Activated CD8-positive, alpha-beta T cell treated with anti-CD3 and anti-CD28 coated beads for 36 hours (primary cell): ENCODE measurements around the gene CCNYL1. TPM values are rescaled to one million over a fixed set of nuclear protein-coding genes. Genes with fewer than 3 reads are reported as not detected.
"Not testable (repeated sequence)": the region's sequence is repeated elsewhere in the genome, so short reads cannot be mapped to it uniquely, and the experiment has no call there.

Experiments used
- ATAC-seq: fragments of 200-7000 bp; cut with Tn5 transposase; one replicate; pipeline ENCODE4 v1.10.0; 2021; ENCODE audit warnings: mild to moderate bottlenecking, moderate library complexity
- CTCF ChIA-PET: fragments of 350-600 bp; sonication (Branson Sonifier 250); formaldehyde crosslinking; loops from one replicate; lab custom pipeline; 2021; ENCODE audit warnings: antibody characterized with exemption; lab: Charles Lee
- POLR2A ChIA-PET: fragments of 350-600 bp; sonication (Branson Sonifier 250); formaldehyde crosslinking; loops from one replicate; lab custom pipeline; 2021; ENCODE audit warnings: antibody characterized with exemption; lab: Charles Lee
- DNase-seq: peaks from one replicate; pipeline ENCODE4 v3.0.0-alpha.2; 2020
- H3K27ac Mint-ChIP-seq: one replicate; pipeline ENCODE4 v1.8.0; 2021; ENCODE audit warnings: mild to moderate bottlenecking, mixed read lengths
- H3K27me3 Mint-ChIP-seq: one replicate; pipeline ENCODE4 v1.8.0; 2021; ENCODE audit warnings: mixed read lengths
- H3K36me3 Mint-ChIP-seq: one replicate; pipeline ENCODE4 v1.8.0; 2021; ENCODE audit warnings: low read depth, mixed read lengths
- H3K4me1 Mint-ChIP-seq: one replicate; pipeline ENCODE4 v1.8.0; 2021; ENCODE audit warnings: low read depth, mixed read lengths
- H3K4me3 Mint-ChIP-seq: one replicate; pipeline ENCODE4 v1.8.0; 2021; ENCODE audit warnings: mild to moderate bottlenecking, moderate library complexity, mixed read lengths
- H3K9me3 Mint-ChIP-seq: one replicate; pipeline ENCODE4 v1.8.0; 2021; ENCODE audit warnings: mixed read lengths
- intact Hi-C: fragments of 100-400 bp; cut with micrococcal nuclease; formaldehyde crosslinking; loops from one replicate; pipeline ENCODE4 v1.10.0; 2022
- total RNA-seq, 2 experiments: library from RNA; stranded (reverse); gene quantifications; one replicate each; pipeline ENCODE4 v1.2.3, GENCODE V29; 2021
- TF ChIP-seq, protein P1 (sequence below): fragments of 200-600 bp; IDR thresholded peaks from one replicate; pipeline ENCODE4 v1.8.0; 2022; ENCODE audit warnings: antibody characterized with exemption, mild to moderate bottlenecking

The CCNYL1 gene
- total RNA-seq, 2 experiments from 2014 or later: 3.8 to 4.3 TPM

DNA sequence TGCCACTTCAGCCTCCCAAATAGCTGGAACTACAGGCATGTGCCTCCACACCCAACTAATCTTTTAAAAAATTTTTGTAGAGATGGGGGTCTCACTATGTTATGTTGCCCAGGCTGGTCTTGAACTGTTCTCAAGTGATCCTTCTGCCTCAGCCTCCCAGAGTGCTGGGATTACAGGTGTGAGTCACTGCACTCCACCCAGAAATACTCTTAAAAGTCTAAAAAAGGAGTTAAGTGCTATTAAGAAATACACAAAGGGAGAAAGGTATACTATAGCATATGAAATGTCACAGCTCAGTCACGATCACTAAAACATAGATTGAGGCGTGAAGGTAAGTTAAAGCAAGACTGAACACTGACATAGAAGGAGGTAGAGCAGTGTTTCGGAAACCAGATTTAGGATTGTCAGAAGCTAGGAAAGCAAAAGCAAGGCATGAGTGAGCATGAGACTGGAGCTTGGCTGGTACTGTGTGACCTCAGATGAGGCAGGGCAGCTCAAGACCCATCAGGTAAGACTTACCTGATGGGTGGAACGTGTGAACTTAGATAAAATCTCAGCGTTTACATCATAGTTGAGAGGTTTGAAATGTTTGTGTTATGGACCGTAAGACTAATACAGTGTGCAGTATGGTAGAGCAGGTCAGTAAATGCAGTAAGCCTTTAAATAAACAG is 9.2 kb downstream of the CCNYL1 start:
- Mint-ChIP-seq H3K9me3 (no peaks in the 10 kb centered on the region), H3K4me1 (peaks cover 31% of the 10 kb centered on the region), H3K27ac (no peak overlapping the region), H3K36me3 (no peaks in the 10 kb centered on the region), H3K27me3 (no peaks in the 10 kb centered on the region), H3K4me3 (no peak overlapping the region)
- intact Hi-C loops: no loop called here
- CTCF ChIA-PET: interaction anchor here (1.5 kb wide), 1 partner anchor 94 kb away, joined by 4 read pairs; no protein-coding TSS in a partner anchor
- ATAC-seq (no peak), DNase-seq (no peak)
- TF ChIP-seq, protein P1, sequence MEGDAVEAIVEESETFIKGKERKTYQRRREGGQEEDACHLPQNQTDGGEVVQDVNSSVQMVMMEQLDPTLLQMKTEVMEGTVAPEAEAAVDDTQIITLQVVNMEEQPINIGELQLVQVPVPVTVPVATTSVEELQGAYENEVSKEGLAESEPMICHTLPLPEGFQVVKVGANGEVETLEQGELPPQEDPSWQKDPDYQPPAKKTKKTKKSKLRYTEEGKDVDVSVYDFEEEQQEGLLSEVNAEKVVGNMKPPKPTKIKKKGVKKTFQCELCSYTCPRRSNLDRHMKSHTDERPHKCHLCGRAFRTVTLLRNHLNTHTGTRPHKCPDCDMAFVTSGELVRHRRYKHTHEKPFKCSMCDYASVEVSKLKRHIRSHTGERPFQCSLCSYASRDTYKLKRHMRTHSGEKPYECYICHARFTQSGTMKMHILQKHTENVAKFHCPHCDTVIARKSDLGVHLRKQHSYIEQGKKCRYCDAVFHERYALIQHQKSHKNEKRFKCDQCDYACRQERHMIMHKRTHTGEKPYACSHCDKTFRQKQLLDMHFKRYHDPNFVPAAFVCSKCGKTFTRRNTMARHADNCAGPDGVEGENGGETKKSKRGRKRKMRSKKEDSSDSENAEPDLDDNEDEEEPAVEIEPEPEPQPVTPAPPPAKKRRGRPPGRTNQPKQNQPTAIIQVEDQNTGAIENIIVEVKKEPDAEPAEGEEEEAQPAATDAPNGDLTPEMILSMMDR: no peak
- POLR2A ChIA-PET: interaction anchor here (1.0 kb wide), 2 partner anchors 9 to 13 kb away, joined by 3 to 4 read pairs; partner anchors contain the start of gene CCNYL1

DNA sequence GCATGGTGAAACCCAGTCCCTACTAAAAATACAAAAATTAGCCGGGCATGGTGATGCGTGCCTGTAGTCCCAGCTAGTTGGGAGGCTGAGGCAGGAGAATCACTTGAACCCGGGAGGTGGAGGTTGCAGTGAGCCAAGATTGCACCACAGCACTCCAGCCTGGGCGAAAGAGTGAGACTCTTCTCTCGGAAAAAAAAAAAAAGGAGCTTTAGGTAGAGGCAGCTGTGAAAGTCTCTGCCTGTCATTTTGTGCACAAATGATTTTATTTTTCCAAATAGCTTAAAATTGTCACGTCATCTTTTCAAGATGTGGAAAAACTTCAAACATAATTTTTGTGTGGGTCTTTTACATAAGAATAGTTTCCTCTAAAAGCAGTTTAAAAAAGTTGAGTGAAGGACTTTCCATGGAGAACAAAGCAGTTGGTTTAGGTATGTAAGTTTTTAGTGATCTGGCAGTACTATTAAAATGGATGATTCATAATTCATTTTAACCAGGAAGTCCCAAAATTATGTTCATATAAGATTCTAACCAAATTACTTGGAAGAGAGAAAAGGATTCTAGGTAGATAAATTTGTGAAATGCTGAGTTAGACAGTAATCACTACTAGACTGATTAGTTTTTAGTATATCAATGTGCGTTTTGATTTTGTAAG is 11.5 kb downstream of the CCNYL1 start:
- intact Hi-C loops: no loop called here
- DNase-seq (no peak), ATAC-seq (peak; percentile 57)
- Mint-ChIP-seq H3K36me3 (no peaks in the 10 kb centered on the region), H3K4me3 (no peak overlapping the region), H3K27me3 (no peaks in the 10 kb centered on the region), H3K27ac (peak overlapping the region; percentile 67), H3K4me1 (peaks cover 48% of the 10 kb centered on the region), H3K9me3 (no peaks in the 10 kb centered on the region)
- TF ChIP-seq, protein P1: no peak
- CTCF ChIA-PET: interaction anchor here (1.4 kb wide), 1 partner anchor 23 kb away, joined by 6 read pairs; no protein-coding TSS in a partner anchor
- POLR2A ChIA-PET: interaction anchor here (0.6 kb wide), 1 partner anchor 19 kb away, joined by 4 read pairs; no protein-coding TSS in a partner anchor

DNA sequence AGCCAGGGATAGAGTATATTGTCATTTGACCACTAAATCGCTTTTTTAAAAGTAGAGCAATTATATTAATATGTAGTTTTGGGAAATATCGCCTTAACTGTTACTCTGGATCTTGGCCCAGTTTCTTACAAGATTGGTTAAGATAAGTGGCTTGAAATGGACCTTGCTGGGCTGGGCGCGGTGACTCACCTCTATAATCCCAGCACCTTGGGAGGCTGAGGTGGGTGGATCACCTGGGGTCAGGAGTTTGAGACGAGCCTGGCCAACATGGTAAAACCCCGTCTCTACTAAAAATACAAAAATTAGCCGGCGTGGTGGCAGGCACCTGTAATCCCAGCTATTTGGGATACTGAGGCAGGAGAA is 12.0 kb downstream of the CCNYL1 start:
- CTCF ChIA-PET: interaction anchor here (1.4 kb wide), 1 partner anchor 23 kb away, joined by 6 read pairs; no protein-coding TSS in a partner anchor
- peak overlapping the region; percentile 67 for H3K27ac Mint-ChIP-seq

DNA sequence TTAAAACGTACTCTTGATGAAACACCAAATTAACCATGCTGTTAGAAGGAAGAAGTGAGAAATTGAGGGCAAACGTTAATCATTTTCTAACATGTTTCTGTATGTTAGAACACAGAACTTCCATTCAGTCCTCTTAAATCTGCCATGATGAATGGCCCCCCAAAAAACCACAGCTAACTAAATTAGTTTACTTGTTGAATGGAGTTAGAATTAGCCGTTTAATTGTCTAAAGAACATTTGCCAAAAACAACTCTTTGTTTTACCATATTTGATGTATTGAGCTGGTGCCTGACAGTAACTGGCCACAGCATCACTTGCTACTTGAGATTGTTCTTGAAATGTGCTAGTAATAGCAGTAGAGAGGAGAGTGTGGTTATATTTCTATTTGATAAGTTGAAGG is 12.7 kb downstream of the CCNYL1 start:
- Mint-ChIP-seq H3K27ac (no peak overlapping the region), H3K9me3 (no peaks in the 10 kb centered on the region), H3K36me3 (no peaks in the 10 kb centered on the region), H3K27me3 (no peaks in the 10 kb centered on the region), H3K4me3 (no peak overlapping the region), H3K4me1 (peaks cover 48% of the 10 kb centered on the region)
- ChIA-PET CTCF (interaction anchor here (1.3 to 3.4 kb wide), 3 partner anchors 9 to 22 kb away, joined by 3 to 12 read pairs (median 9); no protein-coding TSS in a partner anchor), POLR2A (interaction anchor here (2.0 kb wide), 1 partner anchor 12 kb away, joined by 7 read pairs; no protein-coding TSS in a partner anchor)
- TF ChIP-seq, protein P1: no peak
- ATAC-seq (no peak), DNase-seq (no peak)
- intact Hi-C loops: no loop called here

More for the DNA sequence above, 12.0 kb downstream of the CCNYL1 start:
- intact Hi-C loops, H3K36me3 Mint-ChIP-seq, POLR2A ChIA-PET, DNase-seq, H3K9me3 Mint-ChIP-seq, H3K27me3 Mint-ChIP-seq, ATAC-seq, H3K4me3 Mint-ChIP-seq: not testable (repeated sequence)
- peaks cover 48% of the 10 kb centered on the region for H3K4me1 Mint-ChIP-seq

DNA sequence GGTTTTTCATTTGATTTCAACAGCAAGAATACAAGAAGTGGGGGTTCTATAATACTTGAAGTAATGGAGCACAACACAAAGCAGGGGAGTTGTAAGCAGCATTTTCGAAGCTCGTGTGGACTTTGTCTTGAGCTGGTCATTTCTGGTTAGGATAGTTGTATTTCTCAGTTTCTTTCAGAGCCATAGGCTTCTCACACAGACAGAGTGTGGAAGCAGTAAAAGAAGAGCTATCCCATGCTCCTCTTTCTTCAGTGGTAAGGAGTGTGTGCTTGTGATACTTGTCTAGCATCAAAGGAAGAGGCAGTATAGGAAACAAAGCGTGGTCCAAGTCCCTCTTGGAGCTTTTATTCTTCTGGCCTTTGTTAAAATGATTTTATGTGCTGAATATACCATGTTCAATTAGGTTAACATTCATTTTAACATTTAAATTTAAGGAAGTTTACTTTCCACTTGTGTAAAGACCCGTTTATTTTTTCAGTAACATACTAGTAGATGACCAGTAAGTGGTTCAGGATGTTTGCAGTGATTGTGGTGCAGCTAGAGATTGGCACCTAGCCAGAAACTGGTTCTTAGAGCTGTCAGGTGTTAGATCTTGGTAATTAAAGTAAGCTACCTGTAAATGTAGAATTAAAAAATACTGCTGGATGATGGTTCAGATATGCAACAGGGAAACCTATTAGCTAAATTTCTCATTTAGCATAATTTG is 14.6 kb downstream of the CCNYL1 start:
- ChIA-PET POLR2A (interaction anchor here (0.9 to 2.0 kb wide), 3 partner anchors 14 to 99 kb away, joined by 3 to 7 read pairs (median 3); no protein-coding TSS in a partner anchor), CTCF (interaction anchor here (1.2 to 3.4 kb wide), 8 partner anchors 11 to 346 kb away, joined by 3 to 12 read pairs (median 7); partner anchors contain the start of gene METTL21A)
- TF ChIP-seq, protein P1: no peak
- no peak for DNase-seq
- H3K27me3 Mint-ChIP-seq: no peaks in the 10 kb centered on the region
- ATAC-seq: no peak
- H3K36me3 Mint-ChIP-seq: peaks cover 5% of the 10 kb centered on the region
- H3K4me3 Mint-ChIP-seq: no peak overlapping the region
- intact Hi-C loops: no loop called here
- peaks cover 43% of the 10 kb centered on the region for H3K4me1 Mint-ChIP-seq
- H3K27ac Mint-ChIP-seq: no peak overlapping the region
- no peaks in the 10 kb centered on the region for H3K9me3 Mint-ChIP-seq
